ENCODE data around the gene PEG3. TPM values are rescaled to one million over a fixed set of nuclear protein-coding genes. Genes with fewer than 3 reads are reported as not detected.

The PEG3 gene
- total and polyA plus RNA-seq, 4 donors: 2.2 to 188 (median 7.7) TPM

GRCh38 chr19:56869886-56870285 lies 29.4 kb upstream of the PEG3 start:
- H3K9me3 ChIP-seq (ENCODE audit: control insufficient read depth in 4 of 4, low read length in 3 of 4): peaks cover 4 to 10% (median 9%) of the 10 kb centered on the region in 4 donors
- H3K9ac ChIP-seq (ENCODE audit: low read depth in 1 of 2, low read length in 2 of 2): no peak overlapping the region
- DNase-seq (ENCODE audit: low spot score): no peak
- H3K36me3 ChIP-seq (ENCODE audit: control insufficient read depth in 4 of 4, insufficient read depth in 3 of 4, low read depth in 1 of 4, low read length in 3 of 4): no peaks in the 10 kb centered on the region
- H3K27ac ChIP-seq (ENCODE audit: low read depth in 1 of 2, low read length in 2 of 2): no peak overlapping the region
- H3K27me3 ChIP-seq (ENCODE audit: control insufficient read depth in 4 of 4, insufficient read depth in 4 of 4, low read length in 3 of 4): no peaks in the 10 kb centered on the region
- no peak for TF ChIP-seq NR2F2 (IDR thresholded peaks at IDR 0.05)
- TF ChIP-seq CTCF (IDR thresholded peaks at IDR 0.05; ENCODE audit: low read depth, low read length, missing input control): no peak
- TF ChIP-seq GABPA (IDR thresholded peaks at IDR 0.05 in 1 of 2, conservative IDR thresholded peaks at IDR 0.05 in 1 of 2): no peak
- TF ChIP-seq RXRA (IDR thresholded peaks at IDR 0.05): no peak
- no peak for TF ChIP-seq HNF4G (IDR thresholded peaks at IDR 0.05)
- no peaks in the 10 kb centered on the region for H3K4me1 ChIP-seq (ENCODE audit: control insufficient read depth in 4 of 4, insufficient read depth in 4 of 4, low read length in 3 of 4)
- 88% methylated on average over 8 of the region's 8 CpGs for WGBS
- no peak overlapping the region for H3K4me3 ChIP-seq (ENCODE audit: low read depth in 1 of 3, low read length in 3 of 3)

- peaks cover 5 to 14% (median 8%) of the 10 kb centered on the region in 4 donors for H3K9me3 ChIP-seq (ENCODE audit: control insufficient read depth in 4 of 4, low read length in 3 of 4)
- DNase-seq (ENCODE audit: low spot score): no peak
- H3K36me3 ChIP-seq (ENCODE audit: control insufficient read depth in 4 of 4, insufficient read depth in 3 of 4, low read depth in 1 of 4, low read length in 3 of 4): no peaks in the 10 kb centered on the region
- no peak overlapping the region for H3K9ac ChIP-seq (ENCODE audit: low read depth in 1 of 2, low read length in 2 of 2)
- no peak overlapping the region for H3K4me3 ChIP-seq (ENCODE audit: low read depth in 1 of 3, low read length in 3 of 3)
- H3K4me1 ChIP-seq (ENCODE audit: control insufficient read depth in 4 of 4, insufficient read depth in 4 of 4, low read length in 3 of 4): no peaks in the 10 kb centered on the region
- TF ChIP-seq JUND (IDR thresholded peaks at IDR 0.05): no peak
- no peak for TF ChIP-seq FOXA2 (IDR thresholded peaks at IDR 0.05)
- no peaks in the 10 kb centered on the region for H3K27me3 ChIP-seq (ENCODE audit: control insufficient read depth in 4 of 4, insufficient read depth in 4 of 4, low read length in 3 of 4)
- WGBS: 92% methylated on average over 1 of the region's 1 CpG
- H3K27ac ChIP-seq (ENCODE audit: low read depth in 1 of 2, low read length in 2 of 2): no peak overlapping the region
Measured at GRCh38 chr19:56868446-56868845, 27.9 kb upstream of the PEG3 start.

GRCh38 chr19:56866538-56866937 lies 26.0 kb upstream of the PEG3 start:
- Histone ChIP-seq H3K27me3 (ENCODE audit: control insufficient read depth in 4 of 4, insufficient read depth in 4 of 4, low read length in 3 of 4) (no peaks in the 10 kb centered on the region), H3K4me1 (ENCODE audit: control insufficient read depth in 4 of 4, insufficient read depth in 4 of 4, low read length in 3 of 4) (no peaks in the 10 kb centered on the region), H3K4me3 (ENCODE audit: low read depth in 1 of 3, low read length in 3 of 3) (no peak overlapping the region), H3K36me3 (ENCODE audit: control insufficient read depth in 4 of 4, insufficient read depth in 3 of 4, low read depth in 1 of 4, low read length in 3 of 4) (no peaks in the 10 kb centered on the region), H3K9me3 (ENCODE audit: control insufficient read depth in 4 of 4, low read length in 3 of 4) (peaks cover 0 to 16% (median 9%) of the 10 kb centered on the region in 4 donors), H3K9ac (ENCODE audit: low read depth in 1 of 2, low read length in 2 of 2) (no peak overlapping the region), H3K27ac (ENCODE audit: low read depth in 1 of 2, low read length in 2 of 2) (no peak overlapping the region)
- 52% methylated on average over 2 of the region's 2 CpGs for WGBS
- no peak for DNase-seq (ENCODE audit: low spot score)
- TF ChIP-seq NR2F2 (IDR thresholded peaks at IDR 0.05) (no peak), YY1 (IDR thresholded peaks at IDR 0.05) (no peak)

- TF ChIP-seq GABPA (IDR thresholded peaks at IDR 0.05 in 1 of 2, conservative IDR thresholded peaks at IDR 0.05 in 1 of 2) (no peak), YY1 (IDR thresholded peaks at IDR 0.05) (no peak), MAX (IDR thresholded peaks at IDR 0.05) (no peak), TAF1 (conservative IDR thresholded peaks at IDR 0.05) (no peak)
- Histone ChIP-seq H3K27ac (ENCODE audit: low read depth in 1 of 2, low read length in 2 of 2) (no peak overlapping the region), H3K4me1 (ENCODE audit: control insufficient read depth in 4 of 4, insufficient read depth in 4 of 4, low read length in 3 of 4) (no peaks in the 10 kb centered on the region), H3K9me3 (ENCODE audit: control insufficient read depth in 4 of 4, low read length in 3 of 4) (peaks cover 0 to 18% (median 9%) of the 10 kb centered on the region in 4 donors), H3K4me3 (ENCODE audit: low read depth in 1 of 3, low read length in 3 of 3) (peak overlapping the region in 1 of 3 donors; percentile 8), H3K9ac (ENCODE audit: low read depth in 1 of 2, low read length in 2 of 2) (no peak overlapping the region), H3K36me3 (ENCODE audit: control insufficient read depth in 4 of 4, insufficient read depth in 3 of 4, low read depth in 1 of 4, low read length in 3 of 4) (no peaks in the 10 kb centered on the region), H3K27me3 (ENCODE audit: control insufficient read depth in 4 of 4, insufficient read depth in 4 of 4, low read length in 3 of 4) (no peaks in the 10 kb centered on the region)
- WGBS: 55% methylated on average over 50 of the region's 50 CpGs
- DNase-seq (ENCODE audit: low spot score): no peak
Measured at GRCh38 chr19:56864443-56865125, 24.1 kb upstream of the PEG3 start.

All from liver (tissue), 9 donors.